ENCODE results near the gene RALGPS1. TPM values are rescaled to one million over a fixed set of nuclear protein-coding genes. Genes with fewer than 3 reads are reported as not detected.

The RALGPS1 gene
- total RNA-seq, 2 donors from 2014 or later, result 15.3 to 79.4 TPM

- intact Hi-C loops (cut with DNase I), result loop anchor here (5.0 kb wide), 1 partner anchor 255 kb away; no protein-coding TSS in a partner anchor
- TF ChIP-seq POLR2A (IDR thresholded peaks at IDR 0.05) (no peak), CTCF (IDR thresholded peaks at IDR 0.05) (no peak)
- DNase-seq (no peak), ATAC-seq (no peak)
- H3K27me3 ChIP-seq, result no peaks in the 10 kb centered on the region
- H3K9me3 ChIP-seq, result no peaks in the 10 kb centered on the region
- H3K36me3 ChIP-seq (replicated peaks in 1 of 2; ENCODE audit: insufficient read depth in 1 of 2, low read depth in 2 of 2), result no peaks in the 10 kb centered on the region
- H3K4me1 ChIP-seq, result peaks cover 10% of the 10 kb centered on the region
- H3K4me3 ChIP-seq, result no peak overlapping the region
- H3K27ac ChIP-seq, result no peak overlapping the region
These were observed 27.8 kb downstream of the RALGPS1 start for GRCh38 chr9:126942399-126942798.

DNA sequence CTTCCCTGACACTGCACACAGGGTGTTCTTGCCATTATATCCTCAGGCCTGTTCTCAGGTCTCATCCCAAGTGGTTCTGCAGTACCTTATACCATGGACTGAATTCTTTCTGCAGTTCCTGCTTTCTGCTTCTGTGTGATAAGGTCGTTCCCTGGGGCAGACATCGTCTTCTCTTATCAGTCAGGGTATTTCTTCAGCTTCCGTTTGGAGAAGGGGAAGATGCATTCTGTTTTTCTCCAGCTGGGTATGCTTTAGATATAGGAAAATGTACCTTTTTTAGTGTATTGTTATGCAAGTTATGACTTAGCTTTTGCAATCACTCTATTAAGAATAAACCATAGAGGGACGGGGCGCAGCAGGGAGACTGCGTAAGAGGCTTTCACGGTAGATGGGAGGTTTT is 31.1 kb downstream of the RALGPS1 start:
- H3K27ac ChIP-seq, result no peak overlapping the region
- no peak for DNase-seq
- intact Hi-C loops (cut with DNase I), result no loop called here
- no peaks in the 10 kb centered on the region for H3K27me3 ChIP-seq
- 62 to 76% methylated on average over 7 of the region's 7 CpGs for WGBS, 2 donors
- no peak for ATAC-seq
- H3K4me1 ChIP-seq, result no peaks in the 10 kb centered on the region
- H3K36me3 ChIP-seq (replicated peaks in 1 of 2; ENCODE audit: insufficient read depth in 1 of 2, low read depth in 2 of 2), result no peaks in the 10 kb centered on the region
- no peak for TF ChIP-seq CTCF (IDR thresholded peaks at IDR 0.05)
- TF ChIP-seq POLR2A (IDR thresholded peaks at IDR 0.05), result no peak
- no peak overlapping the region for H3K4me3 ChIP-seq
- no peaks in the 10 kb centered on the region for H3K9me3 ChIP-seq

- Histone ChIP-seq H3K4me1 (no peaks in the 10 kb centered on the region), H3K9me3 (no peaks in the 10 kb centered on the region), H3K27me3 (no peaks in the 10 kb centered on the region), H3K27ac (no peak overlapping the region), H3K36me3 (replicated peaks in 1 of 2; ENCODE audit: insufficient read depth in 1 of 2, low read depth in 2 of 2) (no peaks in the 10 kb centered on the region), H3K4me3 (no peak overlapping the region)
- DNase-seq (no peak), ATAC-seq (no peak)
- intact Hi-C loops (cut with DNase I), result no loop called here
- no peak for TF ChIP-seq POLR2A (IDR thresholded peaks at IDR 0.05)
- WGBS, 2 donors, result 80 to 100% methylated on average over 1 of the region's 1 CpG
These were observed 32.9 kb downstream of the RALGPS1 start for GRCh38 chr9:126947529-126947928.

GRCh38 chr9:126952205-126952977 is 37.8 kb downstream of the RALGPS1 start:
- no peak overlapping the region for H3K27ac ChIP-seq
- no peaks in the 10 kb centered on the region for H3K27me3 ChIP-seq
- DNase-seq, result no peak
- intact Hi-C loops (cut with DNase I), result no loop called here
- H3K36me3 ChIP-seq (replicated peaks in 1 of 2; ENCODE audit: insufficient read depth in 1 of 2, low read depth in 2 of 2), result no peaks in the 10 kb centered on the region
- no peak for ATAC-seq
- no peak overlapping the region for H3K4me3 ChIP-seq
- no peak for TF ChIP-seq POLR2A (IDR thresholded peaks at IDR 0.05)
- TF ChIP-seq CTCF (IDR thresholded peaks at IDR 0.05), result no peak
- 76 to 90% methylated on average over 11 of the region's 11 CpGs for WGBS, 2 donors
- no peaks in the 10 kb centered on the region for H3K9me3 ChIP-seq
- peaks cover 3% of the 10 kb centered on the region for H3K4me1 ChIP-seq

DNA sequence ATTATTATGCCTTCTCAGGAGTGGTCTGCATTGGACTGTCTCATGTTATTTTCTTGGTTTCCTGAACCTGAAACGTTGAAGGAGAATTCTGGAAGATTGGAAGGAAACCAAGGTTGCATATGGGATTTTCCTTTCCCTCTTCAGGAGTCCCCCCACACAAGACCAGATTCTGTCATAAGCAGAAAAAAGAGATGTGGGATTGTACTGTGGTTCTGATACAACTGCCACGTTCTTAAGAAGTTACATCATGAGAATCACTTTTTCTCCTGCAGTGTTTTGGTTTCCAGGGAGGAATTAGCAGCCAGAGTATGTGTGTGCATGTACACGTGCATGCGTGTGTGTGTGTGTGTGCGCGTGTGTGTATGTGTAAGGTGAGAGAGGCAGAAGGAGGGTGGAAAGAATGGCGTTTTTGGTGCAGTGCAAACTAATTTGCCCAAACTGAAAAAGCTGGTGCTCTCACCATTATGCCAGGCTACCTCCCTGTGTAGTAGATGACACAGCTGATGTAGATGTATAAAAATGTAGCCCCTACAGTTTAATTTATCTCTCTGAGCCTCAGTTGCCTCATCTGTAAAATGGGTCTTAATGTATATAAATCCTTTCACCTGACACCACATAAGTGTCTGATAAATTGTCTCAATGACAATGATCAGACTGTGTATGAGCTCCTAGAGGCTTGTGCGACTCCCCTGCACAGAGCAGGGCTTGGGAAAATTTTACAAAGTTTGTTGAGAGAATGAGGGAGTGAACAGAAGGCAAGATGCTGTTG is 38.6 kb downstream of the RALGPS1 start:
- no peak overlapping the region for H3K27ac ChIP-seq
- ATAC-seq, result no peak

More for the DNA sequence above, 38.6 kb downstream of the RALGPS1 start:
- TF ChIP-seq CTCF (IDR thresholded peaks at IDR 0.05) (no peak), POLR2A (IDR thresholded peaks at IDR 0.05) (no peak)
- Histone ChIP-seq H3K36me3 (replicated peaks in 1 of 2; ENCODE audit: insufficient read depth in 1 of 2, low read depth in 2 of 2) (no peaks in the 10 kb centered on the region), H3K27me3 (no peaks in the 10 kb centered on the region), H3K4me3 (no peak overlapping the region), H3K9me3 (no peaks in the 10 kb centered on the region), H3K4me1 (peaks cover 6% of the 10 kb centered on the region)
- intact Hi-C loops (cut with DNase I), result no loop called here
- no peak for DNase-seq
- whole genome bisulfite sequencing, 2 donors, result 74 to 84% methylated on average over 8 of the region's 8 CpGs
